ENCODE measurements around the gene TACC2.
"Not testable (repeated sequence)": the region's sequence is repeated elsewhere in the genome, so short reads cannot be mapped to it uniquely, and the experiment has no call there.

The TACC2 gene

GRCh38 chr10:122060250-122060649 is 71.3 kb downstream of the TACC2 start:
- H3K4ac ChIP-seq (ENCODE audit: low read depth, low read length): no peak overlapping the region

GRCh38 chr10:122062831-122063674 is 74.1 kb downstream of the TACC2 start:
- H3K4me2 ChIP-seq (ENCODE audit: low read length): no peak overlapping the region
- H3K23ac ChIP-seq (ENCODE audit: low read length): no peak overlapping the region
- H3K36me3 ChIP-seq (ENCODE audit: control insufficient read depth, insufficient read depth, low read length): no peaks in the 10 kb centered on the region
- no peaks in the 10 kb centered on the region for H3K79me2 ChIP-seq (ENCODE audit: control insufficient read depth, insufficient read depth, low read length)
- no peak overlapping the region for H3K27ac ChIP-seq (ENCODE audit: low read depth, low read length)
- H3K18ac ChIP-seq (ENCODE audit: low read length): no peak overlapping the region
- no peak overlapping the region for H3K4me3 ChIP-seq (ENCODE audit: low read length)
- H2BK5ac ChIP-seq (ENCODE audit: low read length): no peak overlapping the region
- no peak overlapping the region for H2AK5ac ChIP-seq (ENCODE audit: low read length)
- no peak overlapping the region for H4K5ac ChIP-seq (ENCODE audit: low read length)
- no CpG with 5 or more reads among the region's 13 CpGs for WGBS (ENCODE audit: extremely low coverage, insufficient coverage, low lambda C conversion rate)
- peak overlapping the region; percentile 29 for H3K9ac ChIP-seq (ENCODE audit: low read length)
- H3K56ac ChIP-seq (ENCODE audit: low read length): peak overlapping the region; percentile 70
- no peak overlapping the region for H2BK120ac ChIP-seq (ENCODE audit: low read depth, low read length)
- H3K4me1 ChIP-seq (ENCODE audit: control insufficient read depth, low read depth, low read length): peaks cover 3% of the 10 kb centered on the region
- DNase-seq: peak; percentile 95
- no peaks in the 10 kb centered on the region for H3K27me3 ChIP-seq (ENCODE audit: insufficient read depth, low read length, poor library complexity)
- no peaks in the 10 kb centered on the region for H3K79me1 ChIP-seq (ENCODE audit: low read length)
- H2BK15ac ChIP-seq (replicated peaks; ENCODE audit: low read depth): no peak overlapping the region
- no peak overlapping the region for H4K8ac ChIP-seq (ENCODE audit: low read depth, low read length)
- H3K4ac ChIP-seq (ENCODE audit: low read depth, low read length): no peak overlapping the region

More at GRCh38 chr10:122060250-122060649, 71.3 kb downstream of the TACC2 start:
- H3K27ac ChIP-seq (ENCODE audit: low read depth, low read length): no peak overlapping the region
- H2AK5ac ChIP-seq (ENCODE audit: low read length): no peak overlapping the region
- no peak overlapping the region for H2BK15ac ChIP-seq (replicated peaks; ENCODE audit: low read depth)
- no peaks in the 10 kb centered on the region for H3K27me3 ChIP-seq (ENCODE audit: insufficient read depth, low read length, poor library complexity)
- H3K4me2 ChIP-seq (ENCODE audit: low read length): no peak overlapping the region
- no peak overlapping the region for H4K5ac ChIP-seq (ENCODE audit: low read length)
- peaks cover 3% of the 10 kb centered on the region for H3K4me1 ChIP-seq (ENCODE audit: control insufficient read depth, low read depth, low read length)
- no peak overlapping the region for H2BK120ac ChIP-seq (ENCODE audit: low read depth, low read length)
- DNase-seq: no peak
- H3K79me1 ChIP-seq (ENCODE audit: low read length): no peaks in the 10 kb centered on the region
- H3K36me3 ChIP-seq (ENCODE audit: control insufficient read depth, insufficient read depth, low read length): no peaks in the 10 kb centered on the region
- H3K9ac ChIP-seq (ENCODE audit: low read length): no peak overlapping the region
- no peak overlapping the region for H4K8ac ChIP-seq (ENCODE audit: low read depth, low read length)
- no peaks in the 10 kb centered on the region for H3K79me2 ChIP-seq (ENCODE audit: control insufficient read depth, insufficient read depth, low read length)
- H3K4me3 ChIP-seq (ENCODE audit: low read length): no peak overlapping the region
- no CpG with 5 or more reads among the region's 2 CpGs for WGBS (ENCODE audit: extremely low coverage, insufficient coverage, low lambda C conversion rate)
- no peak overlapping the region for H2BK5ac ChIP-seq (ENCODE audit: low read length)
- H3K23ac ChIP-seq (ENCODE audit: low read length): no peak overlapping the region
- no peak overlapping the region for H3K18ac ChIP-seq (ENCODE audit: low read length)
- no peak overlapping the region for H3K56ac ChIP-seq (ENCODE audit: low read length)

GRCh38 chr10:122066337-122066939 is 77.5 kb downstream of the TACC2 start:
- not testable (repeated sequence) for H3K79me1 ChIP-seq (ENCODE audit: low read length); H3K27me3 ChIP-seq (ENCODE audit: insufficient read depth, low read length, poor library complexity); H3K4me3 ChIP-seq (ENCODE audit: low read length); H3K36me3 ChIP-seq (ENCODE audit: control insufficient read depth, insufficient read depth, low read length); H3K4me2 ChIP-seq (ENCODE audit: low read length); H3K23ac ChIP-seq (ENCODE audit: low read length); H3K79me2 ChIP-seq (ENCODE audit: control insufficient read depth, insufficient read depth, low read length); H3K9ac ChIP-seq (ENCODE audit: low read length); H4K5ac ChIP-seq (ENCODE audit: low read length); H2AK5ac ChIP-seq (ENCODE audit: low read length); H2BK5ac ChIP-seq (ENCODE audit: low read length); H2BK120ac ChIP-seq (ENCODE audit: low read depth, low read length); H3K56ac ChIP-seq (ENCODE audit: low read length); H3K27ac ChIP-seq (ENCODE audit: low read depth, low read length); H2BK15ac ChIP-seq (replicated peaks; ENCODE audit: low read depth); H4K8ac ChIP-seq (ENCODE audit: low read depth, low read length); H3K4ac ChIP-seq (ENCODE audit: low read depth, low read length); H3K18ac ChIP-seq (ENCODE audit: low read length); DNase-seq; H3K4me1 ChIP-seq (ENCODE audit: control insufficient read depth, low read depth, low read length)
- no CpG with 5 or more reads among the region's 9 CpGs for WGBS (ENCODE audit: extremely low coverage, insufficient coverage, low lambda C conversion rate)

- Histone ChIP-seq H3K79me2 (ENCODE audit: control insufficient read depth, insufficient read depth, low read length) (no peaks in the 10 kb centered on the region), H3K4ac (ENCODE audit: low read depth, low read length) (no peak overlapping the region), H3K36me3 (ENCODE audit: control insufficient read depth, insufficient read depth, low read length) (no peaks in the 10 kb centered on the region), H3K4me1 (ENCODE audit: control insufficient read depth, low read depth, low read length) (no peaks in the 10 kb centered on the region), H4K8ac (ENCODE audit: low read depth, low read length) (no peak overlapping the region), H3K18ac (ENCODE audit: low read length) (no peak overlapping the region), H3K27ac (ENCODE audit: low read depth, low read length) (no peak overlapping the region), H3K23ac (ENCODE audit: low read length) (no peak overlapping the region), H3K4me3 (ENCODE audit: low read length) (no peak overlapping the region), H2AK5ac (ENCODE audit: low read length) (no peak overlapping the region), H3K79me1 (ENCODE audit: low read length) (no peaks in the 10 kb centered on the region), H3K27me3 (ENCODE audit: insufficient read depth, low read length, poor library complexity) (no peaks in the 10 kb centered on the region), H2BK15ac (replicated peaks; ENCODE audit: low read depth) (no peak overlapping the region), H4K5ac (ENCODE audit: low read length) (no peak overlapping the region), H2BK120ac (ENCODE audit: low read depth, low read length) (no peak overlapping the region), H3K4me2 (ENCODE audit: low read length) (no peak overlapping the region), H2BK5ac (ENCODE audit: low read length) (no peak overlapping the region), H3K9ac (ENCODE audit: low read length) (no peak overlapping the region), H3K56ac (ENCODE audit: low read length) (no peak overlapping the region)
- DNase-seq: no peak
- WGBS (ENCODE audit: extremely low coverage, insufficient coverage, low lambda C conversion rate): no CpG with 5 or more reads among the region's 12 CpGs
Observed at GRCh38 chr10:122068844-122069243, 79.9 kb downstream of the TACC2 start.

GRCh38 chr10:122072491-122072890 is 83.5 kb downstream of the TACC2 start:
- no peak overlapping the region for H4K5ac ChIP-seq (ENCODE audit: low read length)
- no peak overlapping the region for H3K27ac ChIP-seq (ENCODE audit: low read depth, low read length)
- H3K4me2 ChIP-seq (ENCODE audit: low read length): no peak overlapping the region
- no peak for DNase-seq
- H3K4me3 ChIP-seq (ENCODE audit: low read length): no peak overlapping the region
- no peak overlapping the region for H3K56ac ChIP-seq (ENCODE audit: low read length)
- H3K27me3 ChIP-seq (ENCODE audit: insufficient read depth, low read length, poor library complexity): no peaks in the 10 kb centered on the region
- no peak overlapping the region for H3K23ac ChIP-seq (ENCODE audit: low read length)
- no peaks in the 10 kb centered on the region for H3K4me1 ChIP-seq (ENCODE audit: control insufficient read depth, low read depth, low read length)
- WGBS (ENCODE audit: extremely low coverage, insufficient coverage, low lambda C conversion rate): no CpG with 5 or more reads among the region's 9 CpGs
- no peak overlapping the region for H3K4ac ChIP-seq (ENCODE audit: low read depth, low read length)
- H3K36me3 ChIP-seq (ENCODE audit: control insufficient read depth, insufficient read depth, low read length): no peaks in the 10 kb centered on the region
- no peak overlapping the region for H2BK15ac ChIP-seq (replicated peaks; ENCODE audit: low read depth)
- H2BK120ac ChIP-seq (ENCODE audit: low read depth, low read length): no peak overlapping the region
- no peak overlapping the region for H2BK5ac ChIP-seq (ENCODE audit: low read length)
- no peak overlapping the region for H2AK5ac ChIP-seq (ENCODE audit: low read length)
- H3K79me1 ChIP-seq (ENCODE audit: low read length): no peaks in the 10 kb centered on the region
- H3K18ac ChIP-seq (ENCODE audit: low read length): no peak overlapping the region
- H3K9ac ChIP-seq (ENCODE audit: low read length): no peak overlapping the region
- H4K8ac ChIP-seq (ENCODE audit: low read depth, low read length): no peak overlapping the region
- no peaks in the 10 kb centered on the region for H3K79me2 ChIP-seq (ENCODE audit: control insufficient read depth, insufficient read depth, low read length)

All from mesendoderm (in vitro differentiated cells).